ENCODE measurements around the gene VEGFD. TPM values are rescaled to one million over a fixed set of nuclear protein-coding genes. Genes with fewer than 3 reads are reported as not detected.
"Not testable (repeated sequence)": the region's sequence is repeated elsewhere in the genome, so short reads cannot be mapped to it uniquely, and the experiment has no call there.

VEGFD gene
- total and polyA plus RNA-seq, 11 donors = 0.51 to 20.3 (median 3.6) TPM

DNA sequence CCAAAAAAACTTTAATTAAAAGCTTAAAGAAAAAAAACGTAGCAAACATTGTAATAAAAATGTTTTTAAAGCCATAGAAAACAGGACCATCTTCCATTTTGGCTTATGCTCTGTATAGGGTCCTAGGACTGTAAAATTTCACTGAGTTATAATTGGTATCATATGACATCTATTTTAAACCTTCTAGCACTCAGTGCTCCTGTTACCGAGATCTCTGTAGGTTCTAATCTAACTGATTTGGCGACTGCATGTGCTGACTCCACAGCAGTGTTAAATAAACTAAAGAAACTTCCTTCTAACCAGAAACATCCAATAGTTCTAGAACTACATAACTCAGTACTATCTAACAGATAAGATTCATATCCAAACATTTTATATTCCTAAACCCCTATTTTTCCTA, 68.7 kb downstream of the VEGFD start, which contains the start of gene ASB11:
TSS of gene ASB11 (minus strand) at position 132 of the 400 bp plus-strand sequence. CDS start at position 97, 35 bp downstream.
- H3K27ac ChIP-seq = peak within 1 kb of the TSS; percentile 22 to 87 (median 74)

DNA sequence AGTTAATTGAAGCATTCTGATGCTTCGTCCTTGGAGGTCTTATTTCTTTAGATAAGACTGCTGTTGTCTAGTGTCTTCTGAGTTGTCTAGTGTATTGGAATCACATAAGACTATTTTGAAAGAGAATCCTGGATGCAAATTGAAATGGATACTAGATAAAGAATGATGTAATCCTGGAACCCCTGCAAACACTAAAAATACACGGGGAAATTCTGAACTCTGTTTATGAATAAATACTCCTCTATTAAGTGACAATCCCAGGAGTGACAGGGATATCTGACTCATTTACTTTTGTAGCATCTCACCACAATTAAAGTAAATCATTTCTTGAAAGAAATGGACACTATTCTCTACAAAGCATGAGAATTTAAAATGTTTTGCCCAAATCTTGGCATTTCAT, 69.7 kb downstream of the VEGFD start:
- TF ChIP-seq POLR2A (IDR thresholded peaks at IDR 0.05) = no peak
- ATAC-seq (peak in 1 of 4 donors; percentile 16), DNase-seq (no peak)
- Histone ChIP-seq H3K27me3 (peaks cover 0 to 16% (median 0%) of the 10 kb centered on the region in 9 donors), H3K36me3 (no peaks in the 10 kb centered on the region), H3K27ac (peak overlapping the region in 11 of 12 donors; percentile 22 to 87 (median 74)), H3K9me3 (no peaks in the 10 kb centered on the region), H3K4me1 (peaks cover 0 to 18% (median 1%) of the 10 kb centered on the region in 12 donors), H3K4me3 (peak overlapping the region in 11 of 12 donors; percentile 12 to 58 (median 46))
- 18 to 30% (median 24%) methylated on average over 2 of the region's 2 CpGs for WGBS, 4 donors
- intact Hi-C loops (cut with DNase I) = no loop called here

More for the DNA sequence above, 68.7 kb downstream of the VEGFD start, which contains the start of gene ASB11:
- Histone ChIP-seq H3K36me3 (peaks cover 0 to 7% (median 0%) of the 10 kb centered on the region in 9 donors), H3K9me3 (no peaks in the 10 kb centered on the region), H3K4me1 (peaks cover 0 to 12% (median 0%) of the 10 kb centered on the region in 12 donors), H3K4me3 (peak within 1 kb of the TSS in 11 of 12 donors; percentile 12 to 58 (median 46)), H3K27me3 (peaks cover 0 to 16% (median 0%) of the 10 kb centered on the region in 9 donors)
- ATAC-seq (peak; percentile 74 to 85 (median 80)), DNase-seq (no peak)
- TF ChIP-seq, protein P1, sequence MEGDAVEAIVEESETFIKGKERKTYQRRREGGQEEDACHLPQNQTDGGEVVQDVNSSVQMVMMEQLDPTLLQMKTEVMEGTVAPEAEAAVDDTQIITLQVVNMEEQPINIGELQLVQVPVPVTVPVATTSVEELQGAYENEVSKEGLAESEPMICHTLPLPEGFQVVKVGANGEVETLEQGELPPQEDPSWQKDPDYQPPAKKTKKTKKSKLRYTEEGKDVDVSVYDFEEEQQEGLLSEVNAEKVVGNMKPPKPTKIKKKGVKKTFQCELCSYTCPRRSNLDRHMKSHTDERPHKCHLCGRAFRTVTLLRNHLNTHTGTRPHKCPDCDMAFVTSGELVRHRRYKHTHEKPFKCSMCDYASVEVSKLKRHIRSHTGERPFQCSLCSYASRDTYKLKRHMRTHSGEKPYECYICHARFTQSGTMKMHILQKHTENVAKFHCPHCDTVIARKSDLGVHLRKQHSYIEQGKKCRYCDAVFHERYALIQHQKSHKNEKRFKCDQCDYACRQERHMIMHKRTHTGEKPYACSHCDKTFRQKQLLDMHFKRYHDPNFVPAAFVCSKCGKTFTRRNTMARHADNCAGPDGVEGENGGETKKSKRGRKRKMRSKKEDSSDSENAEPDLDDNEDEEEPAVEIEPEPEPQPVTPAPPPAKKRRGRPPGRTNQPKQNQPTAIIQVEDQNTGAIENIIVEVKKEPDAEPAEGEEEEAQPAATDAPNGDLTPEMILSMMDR (IDR thresholded peaks at IDR 0.05) = no peak
- no peak for TF ChIP-seq POLR2A (IDR thresholded peaks at IDR 0.05)
- intact Hi-C loops (cut with DNase I) = no loop called here
- 25 to 47% (median 40%) methylated on average over 3 of the region's 3 CpGs for WGBS, 4 donors

DNA sequence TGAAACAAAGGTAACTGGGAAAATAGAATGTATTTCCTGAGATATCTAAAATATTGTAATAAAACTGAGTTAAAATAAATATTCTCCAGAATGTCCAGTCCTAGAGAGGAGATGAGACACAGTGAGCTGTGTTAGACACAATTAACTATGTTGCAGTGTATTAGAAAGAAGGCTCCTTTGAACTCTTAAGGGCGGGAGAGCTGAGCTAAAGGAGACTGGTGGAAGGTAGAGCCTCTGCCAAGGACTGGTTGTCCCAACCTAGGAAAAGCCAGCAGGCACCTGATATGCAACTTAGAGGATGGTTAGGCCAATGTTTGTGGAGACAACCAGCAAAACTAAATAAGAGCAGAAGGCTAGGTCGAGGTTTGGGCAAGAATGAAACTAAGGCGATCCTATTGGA, 73.1 kb downstream of the VEGFD start:
- intact Hi-C loops (cut with DNase I) = no loop called here
- Histone ChIP-seq H3K27me3 (peaks cover 0 to 20% (median 0%) of the 10 kb centered on the region in 9 donors), H3K9me3 (no peaks in the 10 kb centered on the region), H3K4me1 (peaks cover 0 to 18% (median 1%) of the 10 kb centered on the region in 12 donors), H3K36me3 (no peaks in the 10 kb centered on the region), H3K27ac (peak overlapping the region; percentile 35 to 87 (median 74)), H3K4me3 (peak overlapping the region in 8 of 12 donors; percentile 4 to 58 (median 49))
- DNase-seq (peak in 1 of 5 donors; percentile 41), ATAC-seq (peak; percentile 65 to 80 (median 76))
- TF ChIP-seq, protein P1 (IDR thresholded peaks at IDR 0.05) = no peak
- TF ChIP-seq POLR2A (IDR thresholded peaks at IDR 0.05) = no peak
- WGBS, 4 donors = 47 to 75% (median 59%) methylated on average over 3 of the region's 3 CpGs

DNA sequence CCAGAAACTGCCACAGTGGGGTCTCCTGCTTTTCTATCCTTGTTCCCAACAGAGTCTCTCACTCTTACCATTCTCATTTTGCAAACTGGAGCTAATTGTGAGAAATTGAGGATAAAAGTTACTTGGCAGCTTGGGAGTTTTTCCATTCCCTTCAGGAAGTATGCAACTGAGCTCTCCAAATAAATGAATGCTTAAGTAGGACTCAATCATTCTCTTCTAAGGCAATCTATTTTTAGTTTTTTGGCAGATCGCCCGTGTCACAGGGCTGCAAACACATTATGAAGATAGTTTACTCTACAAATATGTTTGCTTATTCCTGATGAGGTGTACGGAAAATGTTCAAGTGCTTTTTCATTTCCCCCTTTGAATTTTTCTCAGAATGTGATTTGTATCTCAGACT, 74.1 kb downstream of the VEGFD start:
- WGBS, 4 donors = 3 to 31% (median 19%) methylated on average over 3 of the region's 3 CpGs
- Histone ChIP-seq H3K4me1 (peaks cover 0 to 18% (median 1%) of the 10 kb centered on the region in 12 donors), H3K36me3 (no peaks in the 10 kb centered on the region), H3K9me3 (no peaks in the 10 kb centered on the region), H3K4me3 (peak overlapping the region in 8 of 12 donors; percentile 4 to 58 (median 48)), H3K27ac (peak overlapping the region in 11 of 12 donors; percentile 35 to 87 (median 81)), H3K27me3 (peaks cover 0 to 20% (median 0%) of the 10 kb centered on the region in 9 donors)
- DNase-seq (peak in 4 of 5 donors; percentile 43 to 79 (median 54)), ATAC-seq (peak; percentile 59 to 81 (median 77))
- intact Hi-C loops (cut with DNase I) = no loop called here
- TF ChIP-seq POLR2A (IDR thresholded peaks at IDR 0.05) = no peak
- TF ChIP-seq, protein P1 (IDR thresholded peaks at IDR 0.05) = no peak

DNA sequence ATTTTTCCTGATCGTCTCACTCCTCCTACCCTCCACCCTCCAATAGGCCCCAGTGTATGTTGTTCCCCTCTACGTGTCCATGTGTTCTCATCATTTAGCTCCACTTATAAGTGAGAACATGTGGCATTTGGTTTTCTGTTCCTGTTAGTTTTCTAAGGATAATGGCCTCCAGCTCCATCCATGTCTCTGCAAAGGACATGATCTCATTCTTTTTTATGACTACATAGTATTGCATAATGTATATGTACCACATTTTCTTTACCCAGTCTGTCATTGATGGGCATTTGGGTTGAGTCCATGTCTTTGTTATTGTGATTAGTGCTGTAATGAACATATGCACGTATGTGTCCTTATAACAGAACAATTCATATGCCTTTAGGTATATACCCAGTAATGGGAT, 78.3 kb downstream of the VEGFD start:
- H3K9me3 ChIP-seq; H3K27ac ChIP-seq; H3K27me3 ChIP-seq; intact Hi-C loops (cut with DNase I); ATAC-seq; H3K36me3 ChIP-seq; H3K4me3 ChIP-seq; DNase-seq: not testable (repeated sequence)
- WGBS, 4 donors = 47 to 69% (median 53%) methylated on average over 3 of the region's 3 CpGs
- H3K4me1 ChIP-seq = peaks cover 0 to 18% (median 3%) of the 10 kb centered on the region in 12 donors

Measured in heart left ventricle (tissue), 16 donors.